A549 (cell line): ENCODE measurements around the gene STARD9. TPM values are rescaled to one million over a fixed set of nuclear protein-coding genes. Genes with fewer than 3 reads are reported as not detected.

Experiments
- ATAC-seq, 2 experiments: fragments of 200-7000 bp in 1 of 2; fragments of >200 bp in 1 of 2; cut with Nextera tagmentation in 1 of 2; cut with Tn5 transposase in 1 of 2; 3 replicates each; pipeline versions ENCODE4 v1.8.0 to v1.9.1; 2018 to 2020; ENCODE audit warnings: mild to moderate bottlenecking in 1 of 2, moderate library complexity in 1 of 2
- CTCF ChIA-PET: fragments of 300-600 bp; sonication (Branson Sonifier 250); formaldehyde crosslinking; extraction: SDS; loops from one replicate; lab custom pipeline; 2021; ENCODE audit warnings: antibody characterized with exemption, inconsistent platforms; lab: Yijun Ruan, JAX
- POLR2A ChIA-PET: fragments of 350-600 bp; formaldehyde crosslinking; extraction: SDS; loops from one replicate; lab custom pipeline; 2021; ENCODE audit warnings: antibody characterized with exemption, inconsistent platforms; lab: Yijun Ruan, JAX
- DNase-seq, 2 experiments: peaks; one replicate each; pipeline versions ENCODE4 v3.0.0 to v3.0.0-alpha.2; 2011 to 2016; ENCODE audit warnings: low read depth in 1 of 2, low spot score in 1 of 2
- FAIRE-seq: peaks from 2 replicates; lab custom pipeline; 2011; peaks lifted over from hg19 to GRCh38; lab: Jason Lieb, UNC
- H3K27ac ChIP-seq, 2 experiments: fragments of >200 bp; sonication (Bioruptor Twin); formaldehyde crosslinking; 3 replicates each; pipeline ENCODE4 v1.5.1; 2016 to 2017
- H3K4me1 ChIP-seq: fragments of >200 bp; sonication (Bioruptor Twin); formaldehyde crosslinking; 3 replicates; pipeline ENCODE4 v1.6.1; 2016
- H3K4me2 ChIP-seq: fragments of >200 bp; sonication (Bioruptor Twin); formaldehyde crosslinking; 3 replicates; pipeline ENCODE4 v1.6.1; 2016
- H3K4me3 ChIP-seq: fragments of >200 bp; sonication (Bioruptor Twin); formaldehyde crosslinking; 3 replicates; pipeline ENCODE4 v1.5.1; 2016
- H3K9me3 ChIP-seq: fragments of >200 bp; sonication (Bioruptor Twin); formaldehyde crosslinking; 3 replicates; pipeline ENCODE4 v1.6.1; 2016
- BCL3 ChIP-seq: fragments of >200 bp; sonication (Bioruptor Twin); formaldehyde crosslinking; IDR thresholded peaks from 3 replicates; pipeline ENCODE4 v1.6.1; 2016
- CBX2 ChIP-seq: fragments of 200-600 bp; sonication (generic); IDR thresholded peaks from 2 replicates; pipeline ENCODE4 v1.6.1; 2016; ENCODE audit warnings: low read depth, mild to moderate bottlenecking, borderline replicate concordance
- CBX8 ChIP-seq: fragments of 200-600 bp; sonication (generic); IDR thresholded peaks from 2 replicates; pipeline ENCODE4 v1.6.1; 2016
- CEBPB ChIP-seq, 2 experiments: fragments of >200 bp in 1 of 2; sonication (Bioruptor Twin) in 1 of 2; formaldehyde crosslinking in 1 of 2; IDR thresholded peaks; 2 replicates each; pipeline ENCODE4 v1.6.1; 2012 to 2016
- CTCF ChIP-seq: fragments of >200 bp; sonication (Bioruptor Twin); formaldehyde crosslinking; IDR thresholded peaks from 3 replicates; pipeline ENCODE4 v1.5.1; 2016
- E2F6 ChIP-seq: IDR thresholded peaks from 2 replicates; pipeline ENCODE4 v1.6.1; 2012; ENCODE audit warnings: low read depth, borderline replicate concordance
- HEYL ChIP-seq: fragments of 250-450 bp; sonication (Bioruptor Pico); IDR thresholded peaks from 2 replicates; pipeline ENCODE4 v1.8.0; 2021; ENCODE audit warnings: mild to moderate bottlenecking, moderate library complexity
- HMGXB4 ChIP-seq: fragments of 250-450 bp; sonication (Bioruptor Pico); IDR thresholded peaks from 2 replicates; pipeline ENCODE4 v1.5.0; 2021; ENCODE audit warnings: mild to moderate bottlenecking, moderate library complexity, borderline replicate concordance
- HOXA7 ChIP-seq: fragments of 250-450 bp; sonication (Bioruptor Pico); IDR thresholded peaks from 2 replicates; pipeline ENCODE4 v1.5.0; 2020; ENCODE audit warnings: mild to moderate bottlenecking, moderate library complexity
- HOXB5 ChIP-seq: fragments of 250-450 bp; sonication (Bioruptor Pico); IDR thresholded peaks from 2 replicates; pipeline ENCODE4 v1.5.0; 2020; ENCODE audit warnings: mild to moderate bottlenecking, moderate library complexity
- JUN ChIP-seq, 2 experiments: fragments of >200 bp; sonication (Bioruptor Twin); formaldehyde crosslinking; IDR thresholded peaks; 2 replicates in 1 of 2; 3 replicates in 1 of 2; pipeline ENCODE4 v1.6.1; 2016 to 2017
- JUNB ChIP-seq: fragments of >200 bp; sonication (Bioruptor Twin); formaldehyde crosslinking; IDR thresholded peaks from 2 replicates; pipeline ENCODE4 v1.6.1; 2016
- KDM1A ChIP-seq: fragments of 200-600 bp; sonication (generic); IDR thresholded peaks from 2 replicates; pipeline ENCODE4 v1.6.1; 2016; ENCODE audit warnings: low read depth, mild to moderate bottlenecking
- MAFK ChIP-seq: fragments of 450-650 bp; IDR thresholded peaks from 2 replicates; pipeline ENCODE4 v1.6.1; 2014; ENCODE audit not compliant: partially characterized antibody
- NFE2L2 ChIP-seq: fragments of 150-350 bp; conservative IDR thresholded peaks from 2 replicates; pipeline ENCODE4 v1.6.1; 2014; ENCODE audit warnings: low read length
- POLR2A ChIP-seq: IDR thresholded peaks from 2 replicates; pipeline ENCODE4 v1.6.1; 2012; ENCODE audit warnings: mild to moderate bottlenecking, low read length
- RARB ChIP-seq: fragments of 250-450 bp; sonication (Bioruptor Pico); IDR thresholded peaks from 2 replicates; pipeline ENCODE4 v1.8.0; 2021; ENCODE audit warnings: mild to moderate bottlenecking, moderate library complexity
- REST ChIP-seq: fragments of 200-600 bp; sonication (generic); IDR thresholded peaks from 2 replicates; pipeline ENCODE4 v1.6.1; 2016; ENCODE audit warnings: antibody characterized with exemption, mild to moderate bottlenecking, moderate library complexity
- RNF2 ChIP-seq: fragments of 200-600 bp; sonication (generic); IDR thresholded peaks from 2 replicates; pipeline ENCODE4 v1.6.1; 2016; ENCODE audit warnings: low read depth, mild to moderate bottlenecking, antibody characterized with exemption, moderate library complexity, borderline replicate concordance
- TFCP2L1 ChIP-seq: fragments of 250-450 bp; sonication (Bioruptor Pico); IDR thresholded peaks from 2 replicates; pipeline ENCODE4 v1.5.0; 2021; ENCODE audit warnings: mild to moderate bottlenecking
- USF2 ChIP-seq: fragments of 450-650 bp; IDR thresholded peaks from 2 replicates; pipeline ENCODE4 v1.6.1; 2014; ENCODE audit warnings: antibody characterized with exemption
- ZC3H11A ChIP-seq: fragments of 450-650 bp; IDR thresholded peaks from 2 replicates; pipeline ENCODE4 v1.6.1; 2014; ENCODE audit warnings: antibody characterized with exemption, mild to moderate bottlenecking
- ZFP36 ChIP-seq: fragments of 450-650 bp; IDR thresholded peaks from 2 replicates; pipeline ENCODE4 v1.6.1; 2014; ENCODE audit warnings: borderline replicate concordance; ENCODE audit not compliant: partially characterized antibody
- WGBS: methylation state at CpG from one replicate; pipeline ENCODE4 v1.1.6; 2017; ENCODE audit errors: missing lambda C conversion rate; 5-methylcytosine and 5-hydroxymethylcytosine counted together
- polyA plus RNA-seq, 4 experiments: library from polyadenylated mRNA; depleted of rRNA in 3 of 4; stranded (reverse); fragments of >200 nt; fragmentation: RNase III in 1 of 4; extraction: RNeasy Plus Mini Kit Qiagen cat#74134 plus additional on column Dnase treatment in 1 of 4; gene quantifications; 2 replicates in 3 of 4; 3 replicates in 1 of 4; pipeline ENCODE4 v1.2.3, GENCODE V29; 2011 to 2017

STARD9 gene
- polyA plus RNA-seq, 2 of the 4 experiments (the other 2 are of a cell fraction): 1.2 TPM

GRCh38 chr15:42731461-42731860 is 156.1 kb downstream of the STARD9 start:
- 83% methylated on average over 3 of the region's 6 CpGs for WGBS
- no peak for FAIRE-seq
- CTCF ChIA-PET: interaction anchor here (1.5 to 3.0 kb wide), 2 partner anchors 27 to 195 kb away, joined by 7 read pairs; no protein-coding TSS in a partner anchor
- no peak for DNase-seq
- POLR2A ChIA-PET: no interaction called here
- no peak overlapping the region for H3K27ac ChIP-seq
- ATAC-seq: no peak
- no peaks in the 10 kb centered on the region for H3K9me3 ChIP-seq
- TF ChIP-seq TFCP2L1: no peak
- TF ChIP-seq HMGXB4 (CRISPR knock-in tag): no peak
- TF ChIP-seq CTCF: no peak
- no peak for TF ChIP-seq RARB (CRISPR knock-in tag)
- TF ChIP-seq POLR2A: no peak
- no peak for TF ChIP-seq BCL3
- TF ChIP-seq CBX8: no peak
- TF ChIP-seq HOXA7: no peak
- no peak for TF ChIP-seq JUNB
- TF ChIP-seq, all 56 proteins: peak for 0
- Histone ChIP-seq H3K4me3 (no peak overlapping the region), H3K4me2 (no peak overlapping the region), H3K4me1 (peaks cover 7% of the 10 kb centered on the region; the same call in 2 of the 3 replicates)

GRCh38 chr15:42732095-42732827 is 156.9 kb downstream of the STARD9 start:
- WGBS: 81% methylated on average over 13 of the region's 15 CpGs
- POLR2A ChIA-PET: no interaction called here
- CTCF ChIA-PET: interaction anchor here (2.2 to 3.0 kb wide), 2 partner anchors 9 to 28 kb away, joined by 7 to 10 read pairs; no protein-coding TSS in a partner anchor
- no peak for TF ChIP-seq HOXB5 (CRISPR knock-in tag)
- TF ChIP-seq ZC3H11A: no peak
- TF ChIP-seq KDM1A: no peak
- TF ChIP-seq RNF2: no peak
- TF ChIP-seq MAFK: no peak
- no peak for TF ChIP-seq NFE2L2
- no peak for TF ChIP-seq CBX2
- no peak for TF ChIP-seq CTCF
- no peak for TF ChIP-seq JUN (IDR thresholded peaks at IDR 0.05)
- no peak for TF ChIP-seq ZFP36
- TF ChIP-seq REST: no peak
- TF ChIP-seq E2F6: no peak
- no peak for TF ChIP-seq CEBPB (IDR thresholded peaks at IDR 0.05)
- no peak for TF ChIP-seq HOXA7
- no peak for TF ChIP-seq HEYL
- no peak for TF ChIP-seq USF2

More at GRCh38 chr15:42732095-42732827, 156.9 kb downstream of the STARD9 start:
- Histone ChIP-seq H3K4me1 (peaks cover 7% of the 10 kb centered on the region; the same call in 2 of the 3 replicates), H3K4me2 (no peak overlapping the region), H3K27ac (no peak overlapping the region), H3K9me3 (no peaks in the 10 kb centered on the region), H3K4me3 (no peak overlapping the region)
- DNase-seq: no peak
- no peak for FAIRE-seq
- no peak for ATAC-seq
